ENCODE results near the gene CAPN5.

DNA sequence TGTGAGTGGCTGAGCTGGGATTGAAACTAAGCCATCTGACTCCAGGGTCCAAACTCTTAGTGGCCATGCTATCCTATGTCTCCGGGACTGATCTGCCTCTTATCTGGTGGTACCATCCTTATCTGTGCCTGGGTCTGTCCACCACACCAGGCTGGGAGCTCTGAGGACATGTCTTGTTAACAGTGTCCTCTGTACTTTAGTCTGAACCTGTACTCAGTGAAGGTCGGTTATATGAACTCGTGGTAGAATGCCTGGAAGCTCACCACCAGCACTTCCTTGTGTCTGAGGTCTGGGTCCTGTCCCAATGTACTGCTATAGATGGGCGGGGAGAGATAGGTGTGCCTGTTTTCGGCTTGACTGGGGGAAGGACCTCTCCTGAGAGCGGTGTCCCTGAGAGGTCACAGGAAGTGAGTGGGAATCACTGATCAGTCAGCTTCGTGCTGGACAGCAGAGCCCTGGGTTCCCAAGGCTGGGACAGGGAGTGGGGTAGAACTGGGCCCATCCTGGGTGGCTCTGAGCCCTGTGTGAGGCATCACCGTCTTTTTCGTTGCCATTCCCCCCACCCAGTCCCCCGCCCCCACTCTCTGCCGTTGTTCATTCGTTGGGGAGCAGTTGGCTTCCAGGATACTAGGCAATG lies 70.1 kb downstream of the CAPN5 start:
- TF ChIP-seq, protein P1, sequence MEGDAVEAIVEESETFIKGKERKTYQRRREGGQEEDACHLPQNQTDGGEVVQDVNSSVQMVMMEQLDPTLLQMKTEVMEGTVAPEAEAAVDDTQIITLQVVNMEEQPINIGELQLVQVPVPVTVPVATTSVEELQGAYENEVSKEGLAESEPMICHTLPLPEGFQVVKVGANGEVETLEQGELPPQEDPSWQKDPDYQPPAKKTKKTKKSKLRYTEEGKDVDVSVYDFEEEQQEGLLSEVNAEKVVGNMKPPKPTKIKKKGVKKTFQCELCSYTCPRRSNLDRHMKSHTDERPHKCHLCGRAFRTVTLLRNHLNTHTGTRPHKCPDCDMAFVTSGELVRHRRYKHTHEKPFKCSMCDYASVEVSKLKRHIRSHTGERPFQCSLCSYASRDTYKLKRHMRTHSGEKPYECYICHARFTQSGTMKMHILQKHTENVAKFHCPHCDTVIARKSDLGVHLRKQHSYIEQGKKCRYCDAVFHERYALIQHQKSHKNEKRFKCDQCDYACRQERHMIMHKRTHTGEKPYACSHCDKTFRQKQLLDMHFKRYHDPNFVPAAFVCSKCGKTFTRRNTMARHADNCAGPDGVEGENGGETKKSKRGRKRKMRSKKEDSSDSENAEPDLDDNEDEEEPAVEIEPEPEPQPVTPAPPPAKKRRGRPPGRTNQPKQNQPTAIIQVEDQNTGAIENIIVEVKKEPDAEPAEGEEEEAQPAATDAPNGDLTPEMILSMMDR (IDR thresholded peaks at IDR 0.05; ENCODE audit: insufficient read depth, low read length): no peak
- TF ChIP-seq, protein P2, sequence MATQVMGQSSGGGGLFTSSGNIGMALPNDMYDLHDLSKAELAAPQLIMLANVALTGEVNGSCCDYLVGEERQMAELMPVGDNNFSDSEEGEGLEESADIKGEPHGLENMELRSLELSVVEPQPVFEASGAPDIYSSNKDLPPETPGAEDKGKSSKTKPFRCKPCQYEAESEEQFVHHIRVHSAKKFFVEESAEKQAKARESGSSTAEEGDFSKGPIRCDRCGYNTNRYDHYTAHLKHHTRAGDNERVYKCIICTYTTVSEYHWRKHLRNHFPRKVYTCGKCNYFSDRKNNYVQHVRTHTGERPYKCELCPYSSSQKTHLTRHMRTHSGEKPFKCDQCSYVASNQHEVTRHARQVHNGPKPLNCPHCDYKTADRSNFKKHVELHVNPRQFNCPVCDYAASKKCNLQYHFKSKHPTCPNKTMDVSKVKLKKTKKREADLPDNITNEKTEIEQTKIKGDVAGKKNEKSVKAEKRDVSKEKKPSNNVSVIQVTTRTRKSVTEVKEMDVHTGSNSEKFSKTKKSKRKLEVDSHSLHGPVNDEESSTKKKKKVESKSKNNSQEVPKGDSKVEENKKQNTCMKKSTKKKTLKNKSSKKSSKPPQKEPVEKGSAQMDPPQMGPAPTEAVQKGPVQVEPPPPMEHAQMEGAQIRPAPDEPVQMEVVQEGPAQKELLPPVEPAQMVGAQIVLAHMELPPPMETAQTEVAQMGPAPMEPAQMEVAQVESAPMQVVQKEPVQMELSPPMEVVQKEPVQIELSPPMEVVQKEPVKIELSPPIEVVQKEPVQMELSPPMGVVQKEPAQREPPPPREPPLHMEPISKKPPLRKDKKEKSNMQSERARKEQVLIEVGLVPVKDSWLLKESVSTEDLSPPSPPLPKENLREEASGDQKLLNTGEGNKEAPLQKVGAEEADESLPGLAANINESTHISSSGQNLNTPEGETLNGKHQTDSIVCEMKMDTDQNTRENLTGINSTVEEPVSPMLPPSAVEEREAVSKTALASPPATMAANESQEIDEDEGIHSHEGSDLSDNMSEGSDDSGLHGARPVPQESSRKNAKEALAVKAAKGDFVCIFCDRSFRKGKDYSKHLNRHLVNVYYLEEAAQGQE (IDR thresholded peaks at IDR 0.05; ENCODE audit: insufficient replicate concordance, low read depth): peak; percentile 76
- no peak for TF ChIP-seq SPI1 (IDR thresholded peaks at IDR 0.05; ENCODE audit: borderline replicate concordance, low read depth)
- TF ChIP-seq POLR2AphosphoS5 (IDR thresholded peaks at IDR 0.05; ENCODE audit: low read depth): no peak
- TF ChIP-seq GABPA (IDR thresholded peaks at IDR 0.05; ENCODE audit: low read depth): no peak

Data from HL-60 (cell line).